ENCODE results near the gene MCUR1.
"Not testable (repeated sequence)": the region's sequence is repeated elsewhere in the genome, so short reads cannot be mapped to it uniquely, and the experiment has no call there.

MCUR1 gene

DNA sequence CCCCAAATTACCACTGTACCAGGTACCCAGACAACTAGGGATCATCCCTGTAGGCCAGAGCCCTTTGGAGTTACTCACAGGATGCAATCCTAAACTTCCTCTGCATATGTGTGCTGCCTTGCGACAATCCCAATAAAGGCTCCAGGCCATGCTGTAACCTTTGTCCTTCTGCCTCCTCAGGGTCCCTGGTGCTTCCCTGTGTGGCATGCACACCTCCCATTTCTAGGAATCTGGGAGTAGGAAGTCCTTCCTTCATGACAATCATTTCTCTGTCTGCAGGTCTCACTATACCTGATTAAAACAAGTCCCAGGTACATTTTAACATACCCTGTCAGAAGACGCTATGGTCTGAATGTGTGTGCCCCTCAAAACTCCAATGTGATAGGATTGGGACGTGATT lies 37.0 kb upstream of the MCUR1 start:
- H3K4me3 ChIP-seq (replicated peaks; ENCODE audit: insufficient read depth, low read length) = no peak overlapping the region
- H3K27ac ChIP-seq (replicated peaks) = no peak overlapping the region
- no peaks in the 10 kb centered on the region for H3K27me3 ChIP-seq (ENCODE audit: insufficient read depth, poor library complexity, severe bottlenecking)
- no peak for DNase-seq (ENCODE audit: low read depth in 1 of 2, low spot score in 1 of 2)
- TF ChIP-seq, protein P1, sequence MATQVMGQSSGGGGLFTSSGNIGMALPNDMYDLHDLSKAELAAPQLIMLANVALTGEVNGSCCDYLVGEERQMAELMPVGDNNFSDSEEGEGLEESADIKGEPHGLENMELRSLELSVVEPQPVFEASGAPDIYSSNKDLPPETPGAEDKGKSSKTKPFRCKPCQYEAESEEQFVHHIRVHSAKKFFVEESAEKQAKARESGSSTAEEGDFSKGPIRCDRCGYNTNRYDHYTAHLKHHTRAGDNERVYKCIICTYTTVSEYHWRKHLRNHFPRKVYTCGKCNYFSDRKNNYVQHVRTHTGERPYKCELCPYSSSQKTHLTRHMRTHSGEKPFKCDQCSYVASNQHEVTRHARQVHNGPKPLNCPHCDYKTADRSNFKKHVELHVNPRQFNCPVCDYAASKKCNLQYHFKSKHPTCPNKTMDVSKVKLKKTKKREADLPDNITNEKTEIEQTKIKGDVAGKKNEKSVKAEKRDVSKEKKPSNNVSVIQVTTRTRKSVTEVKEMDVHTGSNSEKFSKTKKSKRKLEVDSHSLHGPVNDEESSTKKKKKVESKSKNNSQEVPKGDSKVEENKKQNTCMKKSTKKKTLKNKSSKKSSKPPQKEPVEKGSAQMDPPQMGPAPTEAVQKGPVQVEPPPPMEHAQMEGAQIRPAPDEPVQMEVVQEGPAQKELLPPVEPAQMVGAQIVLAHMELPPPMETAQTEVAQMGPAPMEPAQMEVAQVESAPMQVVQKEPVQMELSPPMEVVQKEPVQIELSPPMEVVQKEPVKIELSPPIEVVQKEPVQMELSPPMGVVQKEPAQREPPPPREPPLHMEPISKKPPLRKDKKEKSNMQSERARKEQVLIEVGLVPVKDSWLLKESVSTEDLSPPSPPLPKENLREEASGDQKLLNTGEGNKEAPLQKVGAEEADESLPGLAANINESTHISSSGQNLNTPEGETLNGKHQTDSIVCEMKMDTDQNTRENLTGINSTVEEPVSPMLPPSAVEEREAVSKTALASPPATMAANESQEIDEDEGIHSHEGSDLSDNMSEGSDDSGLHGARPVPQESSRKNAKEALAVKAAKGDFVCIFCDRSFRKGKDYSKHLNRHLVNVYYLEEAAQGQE (IDR thresholded peaks at IDR 0.05; ENCODE audit: insufficient replicate concordance, low read depth) = no peak
- TF ChIP-seq GABPA (IDR thresholded peaks at IDR 0.05; ENCODE audit: low read depth) = no peak
- TF ChIP-seq SPI1 (IDR thresholded peaks at IDR 0.05; ENCODE audit: borderline replicate concordance, low read depth) = no peak
- TF ChIP-seq CTCF (IDR thresholded peaks at IDR 0.05; ENCODE audit: insufficient read depth, low read length) = no peak
- TF ChIP-seq POLR2AphosphoS5 (IDR thresholded peaks at IDR 0.05; ENCODE audit: low read depth) = no peak

DNA sequence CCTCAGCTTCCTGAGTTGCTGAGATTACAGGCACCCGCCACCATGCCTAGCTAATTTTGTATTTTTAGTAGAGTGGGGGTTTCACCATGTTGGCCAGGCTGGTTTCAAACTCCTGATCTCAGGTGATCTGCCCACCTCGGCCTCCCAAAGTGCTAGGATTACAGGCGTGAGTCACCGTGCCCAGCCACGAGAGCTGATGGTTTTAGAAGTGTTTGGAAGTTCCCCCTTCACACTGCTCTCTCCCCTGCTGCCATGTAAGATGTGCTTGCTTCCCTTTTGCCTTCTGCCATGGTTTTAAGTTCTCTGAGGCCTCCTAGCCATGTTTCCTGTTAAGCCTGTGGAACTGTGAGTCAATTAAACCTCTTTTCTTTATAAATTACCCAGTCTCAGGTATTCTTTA lies 36.3 kb upstream of the MCUR1 start:
- H3K27me3 ChIP-seq (ENCODE audit: insufficient read depth, poor library complexity, severe bottlenecking); DNase-seq (ENCODE audit: low read depth in 1 of 2, low spot score in 1 of 2); H3K27ac ChIP-seq (replicated peaks); H3K4me3 ChIP-seq (replicated peaks; ENCODE audit: insufficient read depth, low read length): not testable (repeated sequence)

- no peak overlapping the region for H3K27ac ChIP-seq (replicated peaks)
- no peak for DNase-seq (ENCODE audit: low read depth in 1 of 2, low spot score in 1 of 2)
- no peak overlapping the region for H3K4me3 ChIP-seq (replicated peaks; ENCODE audit: insufficient read depth, low read length)
- TF ChIP-seq POLR2AphosphoS5 (IDR thresholded peaks at IDR 0.05; ENCODE audit: low read depth) (no peak), GABPA (IDR thresholded peaks at IDR 0.05; ENCODE audit: low read depth) (no peak), SPI1 (IDR thresholded peaks at IDR 0.05; ENCODE audit: borderline replicate concordance, low read depth) (no peak), CTCF (IDR thresholded peaks at IDR 0.05; ENCODE audit: insufficient read depth, low read length) (no peak)
- TF ChIP-seq, protein P1 (IDR thresholded peaks at IDR 0.05; ENCODE audit: insufficient replicate concordance, low read depth) = no peak
- no peaks in the 10 kb centered on the region for H3K27me3 ChIP-seq (ENCODE audit: insufficient read depth, poor library complexity, severe bottlenecking)
Measured at GRCh38 chr6:13848522-13849150, 34.3 kb upstream of the MCUR1 start.

GRCh38 chr6:13847326-13848050 lies 33.1 kb upstream of the MCUR1 start:
- no peak overlapping the region for H3K4me3 ChIP-seq (replicated peaks; ENCODE audit: insufficient read depth, low read length)
- no peaks in the 10 kb centered on the region for H3K27me3 ChIP-seq (ENCODE audit: insufficient read depth, poor library complexity, severe bottlenecking)
- TF ChIP-seq, protein P1 (IDR thresholded peaks at IDR 0.05; ENCODE audit: insufficient replicate concordance, low read depth) = no peak
- no peak for TF ChIP-seq CTCF (IDR thresholded peaks at IDR 0.05; ENCODE audit: insufficient read depth, low read length)
- TF ChIP-seq POLR2AphosphoS5 (IDR thresholded peaks at IDR 0.05; ENCODE audit: low read depth) = no peak
- TF ChIP-seq SPI1 (IDR thresholded peaks at IDR 0.05; ENCODE audit: borderline replicate concordance, low read depth) = no peak
- TF ChIP-seq GABPA (IDR thresholded peaks at IDR 0.05; ENCODE audit: low read depth) = no peak
- H3K27ac ChIP-seq (replicated peaks) = no peak overlapping the region
- no peak for DNase-seq (ENCODE audit: low read depth in 1 of 2, low spot score in 1 of 2)

Measured in HL-60 (cell line).